Measurements from ENCODE around the gene TAB2. TPM values are rescaled to one million over a fixed set of nuclear protein-coding genes. Genes with fewer than 3 reads are reported as not detected.

The TAB2 gene
- total RNA-seq: 18.6 and 30.1 TPM in 2 replicates

GRCh38 chr6:149317644-149318571, at the start of gene TAB2:
Gene TAB2 (plus strand): TSS chr6:149317712. CDS start chr6:149369998, 52,286 bp downstream.

GRCh38 chr6:149400050-149400449, 82.5 kb downstream of the TAB2 start, which contains the start of gene SUMO4:
Gene SUMO4 (plus strand): TSS chr6:149400262. CDS start chr6:149400392, 130 bp downstream.

Other genes with a start within 250 kb of the TAB2 start
- gene SUMO4, start 82.5 kb downstream of the TAB2 start, total RNA-seq: under 0.01 and 0.24 TPM in 2 replicates
- under 0.01 TPM in 1 of 2 replicates, not detected in the other for gene ZC3H12D, start 167.3 kb downstream of the TAB2 start, total RNA-seq
- 21.2 and 21.5 TPM in 2 replicates for gene PPIL4, start 228.3 kb downstream of the TAB2 start, total RNA-seq
- gene GINM1, start 248.7 kb downstream of the TAB2 start, total RNA-seq: 33.0 and 45.8 TPM in 2 replicates